ENCODE measurements around the gene SZT2.

The SZT2 gene

GRCh38 chr1:43447891-43448708, 58.4 kb downstream of the SZT2 start:
- H3K27ac ChIP-seq, result no peak overlapping the region
- TF ChIP-seq CTCF (conservative IDR thresholded peaks at IDR 0.05), result no peak

- H3K27ac ChIP-seq, result no peak overlapping the region
- no peak for TF ChIP-seq CTCF (conservative IDR thresholded peaks at IDR 0.05)
These were observed 59.4 kb downstream of the SZT2 start for GRCh38 chr1:43448955-43449707.

GRCh38 chr1:43449708-43450069, 60.0 kb downstream of the SZT2 start:
- H3K27ac ChIP-seq, result no peak overlapping the region
- TF ChIP-seq CTCF (conservative IDR thresholded peaks at IDR 0.05), result no peak

GRCh38 chr1:43450251-43450941, 60.7 kb downstream of the SZT2 start:
- no peak for TF ChIP-seq CTCF (conservative IDR thresholded peaks at IDR 0.05)
- no peak overlapping the region for H3K27ac ChIP-seq

GRCh38 chr1:43451157-43451591, 61.5 kb downstream of the SZT2 start:
- TF ChIP-seq CTCF (conservative IDR thresholded peaks at IDR 0.05), result no peak
- H3K27ac ChIP-seq, result no peak overlapping the region

- TF ChIP-seq CTCF (conservative IDR thresholded peaks at IDR 0.05), result no peak
- H3K27ac ChIP-seq, result peak overlapping the region; percentile 82
These were observed 62.2 kb downstream of the SZT2 start for GRCh38 chr1:43451701-43452532.

Data from VCaP (cell line).